HEK293 (cell line): ENCODE data around the gene PSMD3.
"Not testable (repeated sequence)": the region's sequence is repeated elsewhere in the genome, so short reads cannot be mapped to it uniquely, and the experiment has no call there.

ENCODE experiments used
- CTCF ChIP-seq: fragments of 450-650 bp; formaldehyde crosslinking; IDR thresholded peaks from 2 replicates; pipeline ENCODE4 v1.5.1; 2016; ENCODE audit warnings: missing biosample characterization, missing genetic modification characterization
- TCF7L2 ChIP-seq: IDR thresholded peaks from 2 replicates; pipeline ENCODE4 v1.6.1; 2011; ENCODE audit warnings: low read depth, mild to moderate bottlenecking, inconsistent platforms, low read length, moderate library complexity, borderline replicate concordance
- YY1 ChIP-seq: fragments of 450-650 bp; formaldehyde crosslinking; IDR thresholded peaks from 2 replicates; pipeline ENCODE4 v1.5.1; 2018; ENCODE audit warnings: missing biosample characterization, missing genetic modification characterization
- ZBTB49 ChIP-seq: fragments of 450-650 bp; formaldehyde crosslinking; IDR thresholded peaks from 2 replicates; pipeline ENCODE4 v1.5.1; 2016; ENCODE audit warnings: missing biosample characterization, missing genetic modification characterization, low read depth
- ZFP69B ChIP-seq: fragments of 450-650 bp; formaldehyde crosslinking; IDR thresholded peaks from 2 replicates; pipeline ENCODE4 v1.5.1; 2016; ENCODE audit warnings: missing biosample characterization, missing genetic modification characterization
- ZIC2 ChIP-seq: fragments of 450-650 bp; formaldehyde crosslinking; IDR thresholded peaks from 2 replicates; pipeline ENCODE4 v1.5.1; 2016; ENCODE audit warnings: missing biosample characterization, missing genetic modification characterization
- ZNF707 ChIP-seq: fragments of 450-650 bp; formaldehyde crosslinking; IDR thresholded peaks from 2 replicates; pipeline ENCODE4 v1.5.1; 2016; ENCODE audit warnings: missing biosample characterization, missing genetic modification characterization

- not testable (repeated sequence) for TF ChIP-seq CTCF (tag by site-specific recombination); TCF7L2; ZNF707; ZFP69B (tag by site-specific recombination); ZIC2 (tag by site-specific recombination); YY1; ZBTB49 (tag by site-specific recombination)
Measured at GRCh38 chr17:40012017-40012647, 31.5 kb downstream of the PSMD3 start.
